GM21786 (cell line): ENCODE measurements around the gene STK32C.
"Not testable (repeated sequence)": the region's sequence is repeated elsewhere in the genome, so short reads cannot be mapped to it uniquely, and the experiment has no call there.

Experiments used
- ATAC-seq: cut with Tn5 transposase; IDR thresholded peaks from one replicate; pipeline ENCODE4 v1.9.1; 2021; ENCODE audit not compliant: unreplicated experiment

Gene STK32C

DNA sequence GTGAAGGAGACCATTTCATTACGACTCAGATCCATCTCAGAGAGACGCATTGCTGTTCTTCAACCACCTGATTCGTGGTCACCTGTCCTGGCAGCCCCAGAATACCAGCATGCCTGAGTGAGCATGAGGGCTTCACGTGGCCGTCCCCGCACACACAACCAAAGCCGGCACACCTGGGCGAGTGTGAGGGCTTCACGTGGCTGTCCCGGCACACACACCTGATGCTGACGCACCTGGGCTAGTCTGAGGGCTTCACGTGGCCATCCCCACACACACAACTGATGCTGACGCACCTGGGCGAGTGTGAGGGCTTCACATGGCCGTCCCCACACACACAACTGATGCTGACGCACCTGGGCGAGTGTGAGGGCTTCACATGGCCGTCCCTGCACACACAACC, 86.8 kb downstream of the STK32C start:
- not testable (repeated sequence) for ATAC-seq

DNA sequence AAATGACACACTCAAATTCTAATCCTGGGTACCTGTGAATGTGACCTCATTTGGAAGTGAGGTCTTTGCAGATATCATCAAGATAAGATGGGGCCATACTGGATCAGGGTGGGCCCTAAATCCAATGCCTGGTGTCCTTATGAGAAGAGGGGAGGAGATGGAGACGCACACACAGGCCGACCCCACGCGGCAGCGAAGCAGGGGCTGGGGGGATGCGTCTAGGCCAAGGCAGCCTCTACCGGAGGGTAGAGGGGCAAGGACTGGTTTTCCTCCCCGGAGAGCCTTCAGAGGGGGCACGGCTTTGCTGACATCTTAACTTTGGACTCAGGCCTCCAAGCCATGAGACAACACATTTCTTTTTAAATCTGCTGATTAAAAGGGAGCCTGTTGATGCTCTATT, 87.7 kb downstream of the STK32C start:
- ATAC-seq = no peak

DNA sequence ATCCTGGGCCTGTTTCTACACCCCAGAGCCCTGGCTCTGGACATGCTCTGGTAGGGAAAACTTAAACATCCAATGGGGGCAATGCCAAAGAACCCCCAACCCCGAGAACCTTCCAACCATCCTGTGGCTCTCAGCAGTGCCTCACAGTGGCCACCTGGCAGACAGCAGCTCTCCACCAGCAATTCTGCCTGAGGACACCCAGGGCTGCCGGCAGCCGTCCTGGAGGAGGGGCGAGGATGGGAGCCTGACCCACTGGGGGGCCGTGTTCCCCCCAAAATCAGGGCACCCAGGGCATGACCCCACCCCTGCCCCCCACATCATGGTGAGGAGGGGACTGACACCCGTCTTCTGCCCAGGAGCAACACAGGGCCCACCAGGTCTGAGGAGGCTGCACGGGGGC, 88.3 kb downstream of the STK32C start:
- no peak for ATAC-seq

DNA sequence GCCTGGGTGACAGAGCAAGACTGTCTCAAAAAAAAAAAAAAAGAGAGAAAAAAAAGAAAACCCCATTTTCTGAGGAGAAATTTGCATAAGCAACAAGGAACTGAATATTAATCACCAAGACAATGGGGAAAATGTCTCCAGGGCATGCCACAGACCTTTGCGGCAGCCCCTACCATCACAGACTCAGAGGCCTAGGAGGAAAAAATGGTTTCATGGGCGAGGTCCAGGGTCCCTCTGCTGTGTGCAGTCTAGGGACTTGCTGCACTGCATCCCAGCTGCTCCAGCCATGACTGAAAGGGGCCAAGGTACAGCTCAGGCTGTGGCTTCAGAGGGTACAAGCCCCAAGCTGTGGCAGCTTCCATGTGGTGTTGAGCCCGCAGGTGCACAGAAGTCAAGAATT, 91.3 kb downstream of the STK32C start:
- not testable (repeated sequence) for ATAC-seq

DNA sequence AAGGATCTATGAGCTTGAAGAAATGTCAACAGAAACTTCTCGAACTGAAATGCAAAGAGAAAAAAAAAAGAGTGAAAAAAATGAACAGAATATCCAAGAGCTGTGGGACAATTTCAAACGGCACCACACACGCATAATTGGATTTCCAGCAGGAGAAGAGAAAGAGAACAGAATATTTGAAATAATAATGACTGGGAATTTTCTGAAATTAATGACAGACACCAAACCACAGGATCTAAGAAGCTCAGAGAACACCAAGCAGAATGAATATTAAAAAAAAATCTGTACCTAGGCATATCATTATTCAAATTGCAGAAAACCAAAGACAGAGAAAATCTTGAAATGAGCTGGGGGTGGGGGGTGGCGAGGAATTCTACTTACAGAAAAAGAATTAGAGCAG, 93.8 kb downstream of the STK32C start:
- no peak for ATAC-seq

DNA sequence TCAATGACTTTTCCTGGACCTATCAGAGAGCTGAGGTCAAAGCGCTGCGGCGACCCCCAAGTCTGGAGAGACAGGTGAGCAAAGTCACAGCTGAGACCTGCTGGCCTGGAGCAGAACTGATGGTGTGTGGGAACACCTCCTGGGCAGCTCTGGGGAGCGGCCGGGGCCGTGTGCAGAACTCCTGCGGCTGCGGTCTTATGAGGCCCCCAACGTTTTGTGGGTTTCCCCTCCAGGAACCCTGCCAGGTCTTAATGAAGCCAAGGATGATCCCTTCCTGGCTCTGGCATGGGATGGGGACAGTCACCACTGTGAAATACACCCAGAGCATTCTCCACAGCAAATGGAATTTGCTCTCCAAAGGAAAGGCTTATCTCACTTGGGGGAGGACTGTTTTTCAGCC, 94.9 kb downstream of the STK32C start:
- ATAC-seq = no peak

DNA sequence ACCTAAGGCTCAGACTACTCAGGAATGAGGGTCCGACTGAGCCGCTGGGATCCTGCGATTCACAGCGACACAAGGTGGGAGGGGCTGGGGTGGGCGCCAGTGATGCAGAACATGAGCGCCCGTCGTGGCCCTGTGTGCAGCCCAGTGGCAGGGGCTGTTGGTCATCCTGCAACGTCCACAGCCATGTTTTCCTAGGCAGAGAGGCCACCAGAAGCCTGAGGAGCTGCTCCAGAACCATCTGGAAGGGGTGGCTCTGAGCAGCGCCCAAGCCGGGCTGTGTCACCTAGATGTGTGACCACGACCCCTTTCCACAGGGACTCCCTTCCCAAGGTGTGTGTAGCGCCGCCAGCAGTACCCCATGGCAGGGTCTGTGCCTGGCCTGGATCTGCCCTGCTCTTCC, 96.5 kb downstream of the STK32C start:
- ATAC-seq = no peak

DNA sequence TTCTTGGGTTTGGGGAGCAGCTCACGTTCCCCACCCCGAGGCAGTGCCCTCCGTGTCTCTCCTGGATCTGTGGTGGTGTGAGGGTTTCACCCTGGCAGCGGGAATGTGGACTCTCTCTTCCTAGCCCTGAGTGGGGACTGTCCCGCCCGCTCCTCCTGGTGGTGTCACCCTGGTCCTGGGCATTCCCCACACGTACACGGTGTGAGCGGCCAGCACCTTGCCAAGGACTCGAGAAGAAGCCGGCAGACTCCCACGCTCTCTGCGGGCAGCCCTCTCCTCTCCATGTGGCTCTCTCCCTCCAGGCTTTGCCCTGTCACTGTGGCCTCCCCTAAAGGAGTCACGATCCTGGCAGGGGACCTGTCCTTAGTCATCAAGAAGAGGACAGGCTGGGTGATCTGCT, 97.0 kb downstream of the STK32C start:
- ATAC-seq = no peak

DNA sequence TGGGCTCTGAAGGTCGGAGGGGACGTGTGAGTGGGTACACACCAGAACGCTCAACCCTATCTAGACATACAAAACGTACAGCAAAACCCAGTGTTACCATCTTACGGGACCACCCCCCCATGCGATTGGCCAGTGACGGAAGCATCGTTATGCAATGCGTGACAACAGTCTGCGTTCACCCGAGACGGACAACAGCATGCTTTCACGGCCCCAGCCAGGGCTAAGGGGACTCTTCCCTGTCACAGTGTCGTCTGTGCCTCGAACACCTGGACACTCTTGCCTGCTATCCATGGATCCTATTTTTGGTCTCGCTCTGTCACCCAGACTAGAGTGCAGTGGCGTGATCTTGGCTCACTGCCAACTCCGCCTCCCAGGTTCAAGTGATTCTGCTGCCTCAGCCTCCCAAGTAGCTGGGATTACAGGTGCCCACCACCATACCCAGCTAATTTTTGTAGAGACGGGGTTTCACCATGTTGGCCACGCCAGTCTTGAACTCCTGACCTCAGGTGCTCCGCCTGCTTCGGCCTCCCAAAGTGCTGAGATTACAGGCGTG, 97.7 kb downstream of the STK32C start:
- no peak for ATAC-seq

DNA sequence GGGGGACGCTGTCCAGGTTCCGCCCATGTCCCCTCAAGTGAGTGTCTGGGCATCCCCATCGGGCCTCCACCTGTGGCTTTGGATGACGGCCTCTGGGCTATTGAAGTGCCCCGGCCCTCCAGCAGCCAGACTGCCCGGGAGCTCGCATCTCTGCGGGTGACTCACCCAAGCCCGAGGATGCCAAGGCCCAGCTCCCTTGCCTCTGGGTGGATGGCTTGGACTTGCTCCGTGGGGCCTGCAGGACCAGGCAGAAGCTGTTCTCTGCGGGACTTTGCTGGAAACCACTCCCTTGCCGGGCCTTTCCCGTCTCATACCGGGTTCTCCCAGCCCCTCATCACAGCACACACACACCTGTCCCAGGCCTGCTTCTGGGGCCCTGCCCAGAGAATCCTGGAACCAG, 98.6 kb downstream of the STK32C start:
- ATAC-seq = no peak

DNA sequence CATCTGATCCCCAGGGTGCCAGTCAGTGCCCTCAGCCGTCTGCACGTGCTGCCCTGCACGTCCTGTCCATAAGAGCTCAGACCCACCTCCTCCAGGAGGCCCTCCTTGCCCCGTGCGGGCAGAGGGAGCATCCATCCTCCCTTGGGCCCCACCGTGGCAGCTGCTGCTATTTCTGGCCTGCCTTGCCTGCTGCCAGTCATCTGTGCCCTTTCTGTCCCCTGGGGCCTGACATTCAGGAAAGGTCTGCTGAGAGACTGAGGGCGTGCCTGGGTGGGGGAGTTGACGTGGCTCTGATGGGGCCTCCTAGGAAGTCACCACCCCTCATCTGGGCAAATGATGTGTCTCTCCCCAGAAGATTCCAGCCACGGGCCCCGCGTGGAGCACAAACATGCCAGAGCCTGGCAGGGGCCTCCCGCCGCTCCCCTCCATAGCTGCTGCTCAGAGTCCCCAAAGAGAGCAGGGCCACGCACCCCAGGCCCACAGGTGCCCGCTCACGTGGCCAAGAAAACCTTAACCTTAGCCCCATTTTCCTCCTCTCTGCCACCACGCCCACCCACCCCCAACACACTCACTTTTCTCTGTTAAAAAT, 99.2 kb downstream of the STK32C start:
- ATAC-seq = no peak

DNA sequence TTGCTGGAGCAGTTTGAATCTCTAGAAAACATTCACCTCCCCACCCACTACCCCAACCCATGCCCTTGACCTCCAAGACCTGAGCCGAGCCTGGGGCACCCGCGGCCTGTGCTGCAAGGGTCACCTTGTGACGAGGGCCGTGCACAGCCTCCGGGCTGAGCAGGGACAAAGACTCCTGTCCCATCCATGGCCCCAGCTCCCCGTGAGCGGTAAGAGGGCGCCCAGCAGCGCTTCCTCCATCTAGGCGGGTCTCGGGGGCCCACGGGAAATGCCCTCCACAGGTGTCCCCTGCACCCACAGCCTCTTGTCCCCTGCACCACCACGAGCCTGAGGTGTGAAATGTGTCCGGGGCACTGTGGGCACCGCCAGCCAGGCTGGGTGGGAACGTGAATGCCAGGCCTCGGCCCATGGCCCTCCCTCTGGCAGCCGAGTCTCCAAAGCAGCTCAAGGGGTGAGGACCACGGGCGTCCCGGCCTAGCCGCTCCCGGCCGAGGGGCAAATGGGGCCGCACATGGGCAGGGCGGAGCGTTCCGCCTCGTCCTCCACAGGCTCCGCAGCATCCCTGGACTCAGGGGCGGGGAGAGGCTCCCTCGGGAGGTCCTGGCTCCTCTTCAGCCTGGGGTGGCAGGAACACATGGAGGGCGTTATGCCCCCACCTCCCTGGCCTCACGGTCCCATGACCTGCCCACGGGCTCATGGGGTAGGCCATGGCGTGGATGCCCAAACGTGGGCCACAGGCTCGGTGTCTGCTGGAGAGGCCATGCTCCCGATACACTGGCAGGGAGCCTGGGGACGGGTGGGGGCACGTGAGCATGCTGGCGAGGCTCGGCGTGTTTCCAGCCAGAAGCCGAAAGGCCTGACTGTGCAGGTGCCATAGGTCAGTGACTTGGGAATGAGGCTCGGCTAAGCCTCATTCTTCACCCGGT, 100.0 kb downstream of the STK32C start:
- no peak for ATAC-seq

DNA sequence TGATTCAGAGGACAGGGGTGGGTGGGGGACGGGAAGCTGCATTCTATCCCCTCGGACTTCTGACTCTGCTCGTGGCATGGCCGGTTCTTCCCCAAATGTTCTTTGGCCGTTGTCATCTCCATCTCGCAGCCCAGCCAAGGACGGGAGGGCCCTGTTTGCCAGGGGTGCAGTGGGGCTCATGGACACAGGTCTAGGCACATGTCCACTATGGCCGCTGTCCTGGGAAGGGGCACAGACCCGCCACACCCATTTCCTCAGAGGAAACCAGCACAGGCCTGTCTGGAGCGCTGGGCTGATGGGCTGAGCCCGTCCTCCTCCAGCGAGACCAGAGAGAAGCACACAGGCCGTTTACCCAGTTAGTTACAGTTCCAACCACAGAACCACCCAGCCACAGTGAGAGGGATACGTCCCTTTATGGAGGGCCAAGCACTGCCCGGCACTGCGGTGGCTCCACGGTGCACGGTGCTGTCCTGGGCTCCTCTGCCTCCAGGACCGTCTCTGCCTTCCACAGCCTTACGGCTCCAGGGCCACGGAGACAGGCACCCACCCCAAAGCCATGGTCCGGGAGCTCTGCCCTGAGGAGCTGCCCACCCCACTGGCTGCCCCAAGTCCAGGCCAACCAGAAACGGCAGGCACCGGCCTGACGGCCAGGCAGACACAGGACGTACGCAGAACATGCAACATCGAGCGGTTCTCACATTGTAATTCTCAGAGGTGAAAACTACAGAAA, 100.8 kb downstream of the STK32C start:
- no peak for ATAC-seq

DNA sequence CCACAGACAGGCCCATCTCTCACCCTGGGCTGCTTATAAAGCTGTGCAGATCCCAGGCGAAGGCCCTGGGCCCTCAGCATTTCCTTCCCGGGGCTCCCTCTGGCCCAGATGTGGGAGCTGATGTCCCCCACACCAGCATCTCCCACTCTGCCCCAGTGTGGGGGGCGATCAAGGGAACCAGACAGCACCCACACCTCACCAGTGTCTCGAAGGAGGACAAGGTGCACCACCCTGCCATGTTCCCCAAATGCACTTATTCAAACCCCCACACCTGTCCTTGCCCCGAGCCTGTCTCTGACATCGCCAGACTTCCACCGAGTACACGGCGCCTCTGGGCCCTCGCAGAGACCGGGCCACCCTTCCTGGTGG, 101.4 kb downstream of the STK32C start:
- ATAC-seq = no peak

DNA sequence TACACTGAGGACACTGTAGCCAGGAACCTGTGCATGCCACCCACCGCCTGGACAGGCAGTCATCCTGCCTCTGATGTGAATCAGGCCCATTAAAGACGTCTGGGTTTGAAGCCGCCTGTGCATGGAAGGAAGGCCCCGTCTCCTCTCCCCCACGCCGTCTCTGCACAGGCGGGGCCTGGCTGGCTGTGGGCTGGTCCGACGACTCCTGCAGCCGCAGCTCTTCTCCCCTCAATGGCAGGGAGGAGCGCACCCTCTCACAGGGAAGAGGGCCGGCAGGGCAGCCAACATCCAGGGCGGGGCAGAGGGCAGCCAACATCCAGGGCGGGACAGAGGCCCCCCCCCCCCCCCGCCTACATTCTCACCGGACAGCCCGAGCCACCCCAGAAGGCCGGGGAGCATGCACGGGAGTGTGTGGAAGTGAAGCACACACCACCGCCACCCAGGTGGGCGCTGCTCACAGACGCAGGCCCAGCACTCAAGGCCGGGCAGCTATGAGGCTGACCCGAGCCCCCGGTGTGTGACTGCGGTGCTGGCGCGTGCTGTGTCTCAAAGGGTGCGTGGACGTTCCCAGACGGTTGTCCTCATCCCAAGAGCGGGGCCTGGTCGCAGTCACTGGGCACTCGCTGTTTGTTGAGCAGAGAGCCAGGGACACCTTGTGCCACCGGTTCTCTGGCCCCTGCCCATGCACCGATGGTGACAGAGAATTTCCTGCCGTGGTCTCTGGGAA, 101.9 kb downstream of the STK32C start:
- no peak for ATAC-seq

DNA sequence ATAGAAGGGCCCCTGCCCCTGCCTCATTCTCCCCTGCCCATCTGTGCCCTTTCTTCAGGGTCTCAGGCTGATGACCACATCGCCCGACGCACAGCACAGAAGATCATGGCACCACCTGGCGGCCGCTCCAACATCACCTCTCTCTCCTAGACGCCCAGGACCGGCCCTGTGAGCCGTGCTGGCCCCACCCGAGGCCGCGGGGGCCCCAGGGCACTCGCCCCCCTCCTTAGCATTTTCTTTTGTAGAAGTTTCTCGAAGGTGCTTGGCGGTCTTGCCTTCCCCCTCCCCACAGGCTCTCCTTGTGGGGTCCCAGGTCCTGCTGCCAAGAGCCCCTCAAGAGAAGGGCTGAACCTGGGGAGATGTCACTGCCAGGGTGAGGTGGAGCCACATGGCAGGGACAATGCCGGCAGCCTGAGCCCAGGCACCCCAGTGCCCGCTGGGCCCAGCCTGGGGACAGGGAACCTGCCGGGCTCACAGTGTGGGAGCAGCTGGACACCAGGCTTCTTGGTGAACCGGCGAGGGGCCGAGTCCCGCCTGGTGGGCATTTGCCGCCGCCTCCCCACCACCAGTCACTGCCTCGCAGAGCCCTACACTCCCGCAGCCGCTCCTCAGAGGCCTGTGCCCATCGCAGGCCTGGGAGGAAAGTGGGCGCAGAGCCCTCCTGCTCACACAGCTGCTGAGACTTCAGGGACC, 102.8 kb downstream of the STK32C start:
- ATAC-seq = no peak

DNA sequence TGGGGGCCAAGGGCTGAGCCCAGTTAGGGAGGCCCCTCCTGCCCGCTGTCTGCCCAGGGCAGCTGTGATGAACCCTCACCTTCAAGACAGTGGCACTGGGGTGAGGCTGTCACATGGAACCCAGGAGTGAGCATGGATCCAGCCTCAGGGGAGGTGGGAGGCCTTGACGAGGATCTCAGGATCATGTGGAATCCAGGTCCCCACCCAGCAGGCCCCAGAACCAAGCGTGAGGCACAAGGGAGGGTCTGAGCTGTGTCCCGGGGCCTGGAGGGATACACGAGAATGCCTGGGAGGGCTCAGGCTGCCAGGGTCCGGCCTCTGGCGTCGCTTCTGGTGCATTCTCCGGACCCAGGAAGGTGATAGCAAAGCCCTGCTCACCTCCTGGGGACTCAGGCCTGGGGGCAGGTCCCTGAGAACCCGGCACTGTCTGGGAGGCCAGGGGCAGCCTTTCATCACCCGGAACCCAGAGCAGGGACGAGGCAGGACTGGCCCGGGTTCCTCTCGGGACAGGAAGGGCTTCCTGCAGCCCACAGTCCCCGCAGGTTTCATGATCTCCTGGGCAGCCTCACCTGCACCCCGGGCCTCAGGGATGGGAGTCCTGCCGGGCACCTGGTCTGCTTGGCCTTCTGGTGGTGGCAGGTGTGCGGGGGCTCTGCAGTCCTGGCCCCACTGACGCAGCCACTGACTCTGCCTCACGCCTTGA, 103.5 kb downstream of the STK32C start:
- ATAC-seq = no peak

DNA sequence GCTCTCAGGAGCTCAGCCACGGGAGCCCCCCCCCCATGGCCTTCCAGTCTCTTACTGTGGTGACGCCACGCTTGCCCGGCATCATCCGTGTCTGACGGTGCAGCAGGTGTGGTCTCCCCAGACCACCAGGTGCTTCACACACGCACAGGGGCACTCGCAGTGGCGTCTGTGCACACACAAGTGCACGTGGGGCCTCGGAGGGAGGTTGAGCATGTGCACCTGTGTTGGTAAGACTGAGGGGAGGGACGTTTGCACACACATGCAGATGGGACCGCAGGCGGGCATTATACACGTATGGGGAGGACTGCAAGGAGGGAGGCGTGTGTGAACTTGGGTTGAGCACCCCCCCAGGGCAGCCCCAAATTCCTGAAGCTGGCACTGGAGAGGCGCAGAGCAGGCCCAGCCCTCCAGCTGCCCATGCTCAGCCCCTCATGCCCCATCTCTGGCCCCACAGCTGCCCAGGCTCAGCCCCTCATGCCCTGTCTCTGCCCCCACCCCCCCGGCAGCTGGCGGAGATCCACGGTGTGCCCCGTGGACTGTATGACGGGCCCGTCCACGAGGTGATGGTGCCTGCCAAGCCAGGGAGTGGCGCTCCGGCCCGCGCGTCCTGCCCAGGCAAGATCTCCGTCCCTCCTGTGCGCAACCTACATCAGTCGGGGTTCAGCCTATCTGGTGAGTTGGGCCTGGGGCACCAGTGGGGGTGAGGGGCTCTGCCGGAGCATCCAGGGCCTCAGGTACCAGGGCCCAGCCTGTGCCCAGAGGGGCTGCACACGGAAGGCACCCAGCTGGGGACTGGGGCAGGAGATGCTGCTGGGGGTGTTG, 104.3 kb downstream of the STK32C start:
- no peak for ATAC-seq
